ENCODE results near the gene PLEKHH2.

DNA sequence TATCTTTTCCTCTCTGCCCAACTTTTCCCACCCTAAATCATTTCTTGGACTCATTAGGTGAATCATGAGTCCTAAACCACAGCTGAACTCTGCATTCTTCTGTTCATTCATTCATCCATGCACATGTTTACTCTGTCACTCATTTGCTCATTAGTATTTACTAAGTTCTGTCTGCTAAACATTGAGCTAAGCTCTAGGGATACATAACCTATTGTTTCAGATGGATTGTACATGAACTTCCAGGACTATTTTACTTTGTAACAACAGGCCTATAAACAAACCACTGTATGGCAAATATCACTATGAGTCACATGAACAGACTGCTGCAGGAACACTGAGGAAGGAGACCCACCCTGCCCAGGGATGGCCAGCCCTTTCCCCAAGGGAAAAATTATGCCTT lies 122.1 kb downstream of the PLEKHH2 start:
- no peak for TF ChIP-seq POLR2AphosphoS5 (IDR thresholded peaks at IDR 0.05; ENCODE audit: low read depth)
- TF ChIP-seq CTCF (IDR thresholded peaks at IDR 0.05; ENCODE audit: insufficient read depth, low read length), result no peak

All from HL-60 (cell line).